HG03565 (cell line): ENCODE data around the gene SYNPO2.

Experiments
- ATAC-seq: cut with Tn5 transposase; IDR thresholded peaks from one replicate; pipeline ENCODE4 v1.9.1; 2021; ENCODE audit warnings: mild to moderate bottlenecking, moderate library complexity; ENCODE audit not compliant: unreplicated experiment

The SYNPO2 gene

GRCh38 chr4:119104644-119105273 is 216.1 kb downstream of the SYNPO2 start:
- ATAC-seq, result no peak

GRCh38 chr4:119105605-119106004 is 217.0 kb downstream of the SYNPO2 start:
- ATAC-seq, result no peak

GRCh38 chr4:119106036-119107000 is 217.7 kb downstream of the SYNPO2 start:
- ATAC-seq, result no peak

- ATAC-seq, result no peak
Observed at GRCh38 chr4:119110121-119110520, 221.5 kb downstream of the SYNPO2 start.
